OCI-LY1 (cell line): ENCODE results near the gene SATB1.

Experiments
- CTCF ChIP-seq: fragments of 200-600 bp; sonication (generic), shearing (Covaris generic); IDR thresholded peaks from 2 replicates; pipeline ENCODE4 v1.5.1; 2017; ENCODE audit warnings: mild to moderate bottlenecking, antibody characterized with exemption, low read length, moderate library complexity, mixed read lengths
- EZH2 ChIP-seq: fragments of 200-600 bp; sonication (generic), shearing (Covaris generic); IDR thresholded peaks from 2 replicates; pipeline ENCODE4 v1.8.0; 2017; ENCODE audit warnings: borderline replicate concordance, mixed run types, mild to moderate bottlenecking, antibody characterized with exemption, low read length, moderate library complexity, mixed read lengths

- TF ChIP-seq CTCF (no peak), EZH2 (no peak)
Measured at GRCh38 chr3:18372786-18373405, 52.2 kb downstream of the SATB1 start.
